NOMO-1 treated with DMSO at 0.1 percent for 48 hours (cell line): ENCODE data around the gene BRSK1.
A peak's percentile ranks its signal among the peaks of the same experiment; 100 is the strongest.

Source experiments
- DNase-seq: peaks from one replicate; lab custom pipeline; 2025; ENCODE audit not compliant: unreplicated experiment; lab: John Stamatoyannopoulos, UW

BRSK1 gene

DNA sequence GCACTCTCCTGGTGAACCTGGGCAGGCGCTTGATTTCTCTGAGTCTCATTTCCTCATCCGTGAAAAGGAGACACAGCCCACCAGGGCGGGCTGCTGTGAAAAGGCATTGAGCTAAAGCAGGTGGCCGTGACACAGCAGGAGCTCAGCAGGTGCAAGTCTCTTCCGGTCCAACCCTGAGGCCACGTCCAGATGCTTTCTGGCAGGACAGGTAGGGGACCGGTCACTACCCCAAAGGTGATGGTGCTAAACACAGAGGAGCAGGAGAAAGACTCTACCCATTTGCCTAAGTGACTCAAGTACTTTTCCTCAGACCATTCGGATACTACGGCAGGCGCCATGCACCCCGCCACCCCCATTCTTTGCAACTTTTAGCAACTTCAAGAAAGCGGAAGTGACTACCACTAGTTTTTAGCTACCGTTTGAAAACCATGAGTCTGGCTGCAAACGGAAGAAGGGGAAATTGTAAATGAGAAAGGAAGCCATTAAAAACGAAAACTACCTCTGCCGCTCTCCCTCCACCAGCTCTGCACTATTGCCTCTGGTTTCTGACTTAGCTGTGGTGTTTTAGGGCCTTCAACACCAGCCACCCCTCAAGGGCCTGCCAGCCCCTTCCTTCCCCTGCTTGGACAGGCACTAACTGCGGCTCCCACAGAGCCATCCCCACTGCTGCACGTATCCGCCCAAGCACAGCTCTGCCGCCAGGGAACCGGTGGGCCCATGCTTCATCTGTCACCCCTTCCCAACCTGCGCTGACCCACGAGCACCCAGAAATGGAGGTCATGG is 29.8 kb upstream of the BRSK1 start:
- peak; percentile 97 for DNase-seq

GRCh38 chr19:55254625-55254977 is 29.2 kb upstream of the BRSK1 start:
- peak; percentile 27 for DNase-seq

- DNase-seq = peak; percentile 46
Measured at GRCh38 chr19:55255618-55256423, 28.0 kb upstream of the BRSK1 start.

DNA sequence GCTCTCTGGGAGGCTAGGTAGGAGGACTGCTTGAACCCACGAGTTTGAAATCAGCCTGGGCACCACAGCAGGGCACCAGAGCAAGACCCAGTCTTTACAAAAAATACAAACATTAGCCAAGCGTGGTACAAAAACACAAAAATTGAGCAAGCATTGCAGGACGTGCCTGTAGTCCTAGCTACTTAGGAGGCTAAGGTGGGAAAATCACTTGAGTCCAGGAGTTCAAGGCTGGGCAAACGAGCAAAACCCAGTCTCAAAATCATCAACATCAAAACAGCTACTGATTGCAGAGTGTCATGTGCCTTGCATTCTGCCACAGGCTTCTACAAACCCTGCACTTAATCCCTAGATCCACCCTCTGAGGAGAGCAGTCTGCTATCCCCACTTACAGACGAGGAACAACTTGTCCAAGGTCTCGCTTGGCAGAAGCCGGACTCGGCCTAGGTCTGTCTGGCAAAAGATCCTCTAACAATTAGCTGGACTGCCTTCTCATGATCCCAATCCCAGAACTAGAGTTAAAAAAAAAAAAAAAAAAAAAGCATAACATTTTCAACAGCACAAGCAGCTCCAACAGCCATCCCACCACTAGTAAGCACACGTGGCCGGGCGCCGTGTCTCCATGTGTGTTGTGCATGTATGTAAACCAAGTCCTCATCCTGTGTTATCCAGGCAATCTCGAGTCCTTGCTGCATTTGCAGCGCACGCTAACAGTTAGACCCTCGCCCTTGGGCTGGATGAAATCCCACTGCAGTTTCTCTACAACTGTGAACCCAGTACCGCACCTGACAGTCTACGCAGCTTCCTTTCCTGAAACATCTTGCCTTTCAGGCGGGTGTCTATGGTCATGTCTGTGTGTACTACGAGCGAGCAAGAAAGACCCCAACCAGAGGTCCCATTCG is 27.0 kb upstream of the BRSK1 start:
- DNase-seq = no peak

DNA sequence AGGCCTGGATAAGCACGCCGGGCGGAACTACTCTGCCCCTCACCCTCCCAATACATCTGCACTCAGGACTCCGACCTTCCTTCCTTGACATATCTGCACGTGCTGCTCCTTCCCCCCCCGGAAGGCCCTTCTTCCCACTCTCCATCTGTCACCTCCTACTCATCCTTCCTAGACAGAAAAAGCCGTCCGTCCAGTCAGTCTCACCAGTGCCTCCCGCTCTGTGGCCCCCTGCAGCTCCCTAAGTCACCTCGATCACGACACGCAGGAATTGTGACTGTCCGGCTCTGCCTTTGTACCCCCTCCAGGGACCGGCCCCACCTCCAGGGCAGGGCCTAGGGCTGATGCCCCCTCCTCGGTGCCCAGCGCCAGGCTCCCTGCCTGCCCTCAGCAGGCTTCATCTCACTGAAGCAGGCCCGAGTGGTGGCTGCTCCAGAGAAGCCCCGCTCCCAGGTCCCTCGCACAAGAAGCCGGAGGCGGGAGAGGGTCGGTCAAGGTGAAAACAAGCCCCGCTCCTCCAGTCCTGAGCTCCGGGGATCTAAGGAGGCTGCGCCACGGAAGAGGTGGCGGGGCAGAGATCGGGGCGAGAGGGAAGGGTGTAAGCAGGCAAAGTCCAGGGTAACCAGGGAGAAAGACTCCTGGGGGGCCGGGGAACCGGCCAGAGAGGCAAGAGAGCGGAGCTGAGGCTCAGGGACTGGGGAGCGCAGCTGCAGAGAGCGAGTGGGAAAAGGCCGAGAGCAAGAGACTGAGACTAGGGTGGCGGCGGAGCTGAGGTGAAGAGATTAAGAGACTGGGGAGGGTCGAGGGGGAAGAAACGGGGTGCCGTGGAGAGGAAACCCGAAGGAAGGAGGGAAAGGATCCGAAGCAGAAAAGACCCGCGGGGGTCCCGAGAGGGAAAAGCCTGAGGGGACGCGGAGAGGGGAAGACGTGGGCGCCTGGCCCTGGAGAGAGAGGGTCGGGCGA is 26.1 kb upstream of the BRSK1 start:
- peak; percentile 15 for DNase-seq

DNA sequence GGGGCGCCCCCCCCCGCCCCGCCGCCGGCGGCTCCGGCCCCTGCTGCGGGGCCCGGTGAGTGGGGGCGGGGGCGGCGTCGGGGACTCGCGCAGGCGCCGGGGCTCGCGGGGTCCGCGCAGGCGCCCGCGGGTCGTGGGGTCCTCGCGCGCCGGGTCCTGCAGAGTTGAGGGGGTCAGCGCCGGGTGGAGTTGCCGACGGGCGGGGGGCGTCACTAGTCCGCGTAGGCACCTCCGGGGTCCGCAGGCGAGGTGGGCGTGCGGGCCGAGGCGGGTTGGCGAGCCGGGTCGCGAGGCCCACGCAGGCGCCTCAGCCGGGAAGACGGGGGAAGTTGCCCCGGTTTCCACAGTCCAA is 25.3 kb upstream of the BRSK1 start:
- DNase-seq = no peak

- DNase-seq = peak; percentile 99
Measured at GRCh38 chr19:55258828-55259539, 24.8 kb upstream of the BRSK1 start, which contains the start of gene PPP6R1. TSS of gene PPP6R1 (minus strand) at chr19:55259017. CDS start at chr19:55247103, 11,914 bp downstream.

- no peak for DNase-seq
Measured at GRCh38 chr19:55259540-55260210, 24.1 kb upstream of the BRSK1 start.

DNA sequence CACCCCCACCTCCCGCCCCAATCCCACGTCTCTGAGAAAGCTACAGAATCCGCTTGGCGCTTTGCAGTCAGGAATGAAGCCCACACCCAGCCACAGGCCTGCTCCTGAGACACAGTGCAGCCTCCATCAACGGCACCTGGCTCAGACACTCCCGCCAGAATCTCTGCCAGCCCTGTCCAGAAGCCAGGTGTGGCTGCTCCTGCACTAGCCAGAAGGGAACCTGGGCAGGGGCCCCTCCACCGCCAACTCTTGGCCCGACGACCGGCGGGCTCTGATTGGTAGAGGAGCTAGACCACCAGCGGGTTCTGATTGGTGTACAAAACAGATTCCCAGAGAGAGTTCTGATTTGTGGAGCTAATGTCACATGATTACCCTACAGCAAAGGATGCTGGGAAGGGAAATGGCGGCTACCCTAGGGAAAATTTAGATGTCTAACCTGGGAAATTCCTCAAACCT is 22.1 kb upstream of the BRSK1 start:
- no peak for DNase-seq

GRCh38 chr19:55262359-55262758 is 21.4 kb upstream of the BRSK1 start:
- DNase-seq = no peak

- no peak for DNase-seq
Measured at GRCh38 chr19:55264531-55264930, 19.3 kb upstream of the BRSK1 start.

DNA sequence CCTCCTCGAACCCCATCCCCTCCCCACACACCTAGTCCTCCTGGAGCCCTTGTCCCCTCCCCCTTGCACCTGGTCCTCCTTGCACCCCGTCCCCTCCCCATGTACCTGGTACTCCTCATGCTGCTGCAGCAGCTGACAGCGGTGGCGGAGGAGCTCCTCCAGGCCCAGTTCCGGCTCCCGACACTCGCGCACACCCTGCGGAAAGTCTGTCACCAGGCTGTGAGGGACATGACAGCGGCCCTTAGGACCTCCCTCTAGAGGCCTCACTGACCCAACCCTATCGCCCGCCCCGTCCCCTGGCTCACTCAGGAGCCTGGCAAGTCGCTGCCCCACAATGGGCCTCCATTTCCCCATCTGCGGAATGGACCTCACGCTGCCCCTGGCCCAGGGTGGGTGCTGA is 18.6 kb upstream of the BRSK1 start:
- no peak for DNase-seq

DNA sequence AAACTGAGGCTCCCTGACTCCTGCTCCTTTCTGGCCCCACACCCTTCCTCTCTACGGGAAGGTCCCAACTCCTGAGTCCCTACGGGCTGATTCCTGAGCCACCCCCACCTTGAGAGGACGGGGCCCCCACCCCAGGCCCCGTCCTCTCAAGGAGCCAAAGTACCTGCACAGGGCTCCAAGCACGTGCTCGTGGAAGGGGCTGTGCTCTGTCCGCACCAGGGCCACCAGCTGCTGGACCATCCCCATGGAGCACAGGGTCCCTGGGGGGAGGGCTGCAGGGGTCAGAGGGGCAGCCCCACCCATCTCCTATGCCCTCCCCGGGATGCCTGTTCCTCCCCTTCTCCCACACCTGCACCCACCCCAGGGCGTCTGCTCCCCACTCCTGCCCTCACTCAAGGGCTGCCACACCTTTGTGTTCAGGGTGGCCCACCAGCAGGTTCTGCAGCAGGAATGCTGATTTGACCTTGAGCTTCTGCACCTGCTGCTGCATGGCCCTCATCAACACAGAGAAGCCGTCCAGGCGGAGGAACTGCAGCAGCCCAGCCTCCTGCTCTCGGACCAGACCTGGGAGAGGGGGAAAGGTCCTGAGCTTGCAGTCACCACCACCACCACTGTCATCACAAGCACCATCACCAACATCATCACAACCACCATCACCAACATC is 17.9 kb upstream of the BRSK1 start:
- DNase-seq = no peak

GRCh38 chr19:55266404-55266803 is 17.4 kb upstream of the BRSK1 start:
- no peak for DNase-seq

DNA sequence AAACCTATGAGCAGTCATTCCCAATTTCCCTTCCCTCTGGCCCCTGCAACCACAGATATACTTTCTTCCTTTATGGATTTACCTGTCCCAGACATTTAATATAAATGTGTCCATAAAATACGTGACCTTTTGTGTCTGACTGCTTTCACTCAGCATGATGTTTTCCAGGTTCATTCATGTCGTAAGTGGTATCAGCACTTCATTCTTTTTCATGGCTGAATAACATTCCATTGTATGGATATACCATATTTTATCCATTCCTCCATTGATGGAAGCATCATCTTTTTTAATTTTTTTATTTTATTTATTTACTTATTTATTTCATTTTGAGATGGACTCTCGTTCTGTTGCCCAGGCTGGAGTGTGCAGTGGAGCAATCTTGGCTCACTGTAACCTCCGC is 17.0 kb upstream of the BRSK1 start:
- no peak for DNase-seq

- no peak for DNase-seq
Measured at GRCh38 chr19:55269299-55269698, 14.5 kb upstream of the BRSK1 start.

GRCh38 chr19:55270172-55270942 is 13.4 kb upstream of the BRSK1 start:
- no peak for DNase-seq

- no peak for DNase-seq
Measured at GRCh38 chr19:55272142-55272541, 11.7 kb upstream of the BRSK1 start.
